Stimulated activated CD4-positive, alpha-beta T cell treated with anti-CD3 and anti-CD28 coated beads, Interleukin-1b, Interleukin-23, amount 100 ng/mL, for 1 hour (primary cell): ENCODE data around the gene RACGAP1.

Source experiments
- DNase-seq, 2 donors: peaks; one replicate each; pipeline ENCODE4 v3.0.0-alpha.2; 2020; ENCODE audit warnings: low read depth in 2 of 2

RACGAP1 gene

GRCh38 chr12:49941556-49942511 is 83.5 kb downstream of the RACGAP1 start:
- DNase-seq, result no peak

- no peak for DNase-seq
These were observed 85.6 kb downstream of the RACGAP1 start for GRCh38 chr12:49939707-49940106.

DNA sequence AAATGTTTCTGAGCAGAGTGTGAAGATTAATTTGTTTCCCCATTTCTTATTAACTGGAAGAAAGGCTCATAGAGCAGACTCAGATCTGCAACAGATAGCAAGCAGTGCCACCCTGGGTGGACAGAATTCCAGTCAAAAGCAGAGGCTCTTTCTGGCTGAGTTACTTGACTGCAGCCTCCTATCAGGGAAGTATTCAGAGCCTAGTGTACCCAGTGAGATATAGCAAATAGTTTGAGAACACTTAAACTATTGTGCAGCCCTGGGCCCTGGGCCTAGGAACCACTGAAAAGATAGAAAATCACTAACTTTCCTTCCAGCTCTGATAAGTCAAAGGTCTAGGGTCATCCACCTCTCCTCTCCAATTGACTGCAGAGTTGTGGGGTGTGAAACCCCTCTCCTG is 86.0 kb downstream of the RACGAP1 start:
- no peak for DNase-seq
